Fibroblast of gingiva (primary cell): ENCODE measurements around the gene C10orf90.

ENCODE experiments used
- DNase-seq: peaks from one replicate; pipeline ENCODE4 v3.0.0-alpha.2; 2011; ENCODE audit warnings: low read depth

The C10orf90 gene

DNA sequence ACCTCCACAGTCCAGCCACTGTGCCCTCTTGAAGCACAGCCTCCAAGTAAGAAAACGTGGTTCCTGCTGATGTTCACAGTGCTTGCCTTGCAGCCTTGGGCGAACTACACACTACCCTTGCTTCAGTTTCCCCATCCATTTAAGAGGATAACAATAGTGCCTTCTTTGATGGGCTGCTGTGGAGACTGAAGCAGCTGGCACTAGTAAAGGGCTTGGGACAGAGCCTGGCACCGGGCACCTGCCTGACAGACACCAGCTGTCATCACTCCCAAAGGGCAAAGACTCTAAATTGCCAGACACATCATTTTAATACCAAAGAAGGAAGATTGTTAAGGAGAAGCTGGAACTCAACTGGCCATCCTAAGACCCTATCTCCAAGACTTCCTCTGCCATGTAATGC is 3.1 kb upstream of the C10orf90 start:
- DNase-seq = no peak

GRCh38 chr10:126671402-126671975 is 996 bp upstream of the C10orf90 start:
- DNase-seq = no peak

DNA sequence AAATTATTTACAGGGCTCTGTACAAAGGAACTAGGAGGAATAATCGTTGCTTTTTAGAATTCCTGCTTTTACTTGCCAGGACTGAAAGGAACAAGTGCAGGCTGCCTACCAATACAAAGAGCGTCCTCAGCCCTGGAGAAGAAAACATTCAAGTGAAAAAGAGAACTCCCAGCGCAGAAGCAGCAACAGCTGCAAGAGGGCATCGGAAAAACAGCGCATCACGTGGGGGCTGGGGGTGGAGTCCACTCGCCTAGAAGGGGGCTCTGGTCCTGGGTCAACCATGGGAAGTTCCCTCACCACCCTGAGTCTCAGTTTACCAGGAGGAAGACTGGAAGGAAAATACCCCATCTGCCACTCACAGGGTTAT is 385 bp upstream of the C10orf90 start:
- DNase-seq = no peak

DNA sequence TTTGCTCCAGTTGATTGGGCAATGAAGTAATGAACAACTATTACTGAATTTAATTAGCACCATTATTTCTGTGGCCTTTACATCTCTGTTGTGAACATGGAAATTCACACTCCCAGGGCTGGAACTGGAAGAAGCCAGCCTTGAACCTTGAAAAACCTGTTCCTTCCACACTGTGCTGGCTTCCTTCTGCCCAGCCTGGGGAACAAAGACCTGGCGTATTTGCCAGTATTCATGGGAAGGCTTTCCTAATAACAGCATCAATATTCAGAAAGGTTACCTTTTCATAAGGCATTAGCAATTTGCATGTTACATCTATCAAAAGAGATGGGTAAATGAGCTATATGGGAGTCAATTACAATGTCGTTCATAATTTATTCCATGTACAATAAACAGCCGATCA is 1.3 kb downstream of the C10orf90 start:
- no peak for DNase-seq

DNA sequence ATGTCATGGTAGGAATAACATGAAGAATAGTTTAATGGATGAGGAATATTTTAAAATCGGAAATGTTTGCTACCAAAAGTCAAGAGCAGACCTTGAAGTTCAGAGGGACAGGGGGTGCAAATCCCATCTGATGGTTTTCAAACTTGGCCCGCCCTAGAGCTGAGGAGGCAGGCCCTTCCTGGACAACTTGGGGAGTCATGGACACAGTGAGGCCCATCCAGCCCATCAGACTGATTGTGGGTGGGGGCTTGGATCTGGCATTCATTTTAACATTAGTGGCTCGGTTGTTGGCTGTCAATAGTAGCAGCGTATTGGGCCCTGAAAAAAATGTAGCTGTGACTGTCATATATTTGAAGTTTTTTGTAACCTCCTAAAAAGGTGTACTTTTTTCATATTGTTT is 2.0 kb downstream of the C10orf90 start:
- DNase-seq = no peak

DNA sequence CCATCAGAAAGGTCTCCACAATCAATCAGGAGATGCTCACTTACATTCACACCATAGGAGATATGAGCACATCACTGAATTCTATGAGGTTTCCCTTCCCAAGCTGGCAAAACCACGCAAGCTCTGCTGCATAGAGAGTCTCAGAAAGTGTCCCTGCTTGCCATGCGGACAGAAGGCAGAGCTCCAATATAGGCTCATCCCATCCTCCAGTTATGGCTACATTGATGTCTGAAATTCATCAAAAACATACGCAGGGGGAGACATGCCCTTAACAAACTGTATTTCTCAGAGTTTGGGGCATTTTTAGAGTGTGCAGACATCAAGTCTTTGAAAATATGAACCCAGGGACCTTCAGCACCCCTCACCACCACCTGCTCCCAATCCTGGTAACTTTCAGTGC is 2.9 kb downstream of the C10orf90 start:
- no peak for DNase-seq

- no peak for DNase-seq
Observed at GRCh38 chr10:126665207-126665606, 5.3 kb downstream of the C10orf90 start.

DNA sequence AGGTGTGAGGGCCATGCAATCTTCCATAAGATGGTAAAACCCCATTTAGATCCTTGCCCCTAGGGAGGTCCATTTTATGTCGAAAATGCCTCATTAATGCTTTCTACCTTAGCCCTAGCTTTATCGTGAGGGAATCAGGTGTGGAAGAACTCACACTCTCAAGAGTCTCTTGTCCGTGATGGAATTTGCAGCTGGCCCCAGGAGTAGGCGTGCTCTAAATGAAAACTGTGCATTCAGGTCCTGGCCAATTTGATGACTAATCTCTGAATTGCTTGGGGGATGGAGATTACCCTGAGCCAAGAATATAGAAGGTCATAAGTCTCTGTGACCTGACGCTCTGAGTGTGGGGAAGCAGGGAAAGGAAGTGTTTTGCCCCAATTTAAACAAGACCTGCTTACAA is 6.6 kb downstream of the C10orf90 start:
- peak; percentile 19 for DNase-seq

DNA sequence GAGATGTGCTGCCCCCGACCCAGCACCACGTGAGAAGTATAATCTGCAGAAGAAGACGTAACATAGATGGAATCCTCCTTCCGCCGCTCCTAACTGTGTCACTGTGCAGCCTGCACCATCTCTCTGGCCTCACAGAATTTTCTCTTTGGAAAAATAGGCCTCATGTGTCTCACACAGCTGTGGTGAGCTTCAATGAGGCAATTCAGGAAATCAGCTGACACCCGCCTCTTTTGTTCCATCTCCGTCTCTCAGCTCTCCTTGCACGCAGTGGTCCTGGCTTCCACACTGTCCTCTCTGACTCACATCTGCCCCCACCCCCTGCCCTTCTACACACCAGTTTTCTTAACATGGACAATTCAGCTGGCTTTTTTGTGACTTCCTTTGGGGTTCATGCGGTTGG is 7.2 kb downstream of the C10orf90 start:
- peak; percentile 52 for DNase-seq

GRCh38 chr10:126661841-126662515 is 8.5 kb downstream of the C10orf90 start:
- peak; percentile 8 for DNase-seq

DNA sequence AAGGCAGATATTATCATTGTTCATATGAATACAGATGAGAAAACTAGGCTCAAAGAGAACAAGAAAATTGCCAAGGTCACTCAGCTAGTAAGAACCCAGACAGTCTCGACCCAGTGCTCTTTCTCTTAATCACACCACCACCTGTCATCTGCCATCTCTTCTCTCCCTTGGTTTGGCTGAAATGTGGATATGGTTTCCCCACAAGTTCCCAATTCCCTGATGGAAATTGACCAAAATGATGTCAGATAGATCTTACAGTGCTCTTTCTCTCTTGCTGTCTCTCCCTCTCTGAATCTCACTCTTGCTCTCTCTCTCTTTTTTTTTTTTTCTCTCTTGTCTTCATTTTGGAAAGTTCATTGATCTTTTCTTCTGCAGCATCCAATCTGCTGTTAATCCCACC is 9.1 kb downstream of the C10orf90 start:
- no peak for DNase-seq

DNA sequence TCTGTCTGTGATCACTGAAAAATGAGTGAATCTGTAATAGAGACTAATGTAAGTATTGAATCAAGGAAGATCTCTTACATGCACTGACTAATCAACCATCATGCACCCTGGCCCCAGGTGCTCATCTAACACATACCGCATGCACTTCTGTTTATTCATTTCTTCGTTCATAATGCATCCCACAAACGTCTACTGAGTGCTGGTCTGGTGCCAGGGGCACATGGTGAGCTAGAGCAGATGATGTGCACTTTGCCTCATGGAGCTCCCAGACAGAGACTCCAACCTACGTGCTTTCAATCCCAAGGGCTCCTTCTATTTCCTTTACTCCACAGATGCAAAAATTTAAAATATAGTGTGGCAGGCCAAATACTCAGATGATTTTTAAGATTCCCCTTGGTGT is 10.7 kb downstream of the C10orf90 start:
- DNase-seq = no peak

GRCh38 chr10:126658928-126659327 is 11.6 kb downstream of the C10orf90 start:
- no peak for DNase-seq

DNA sequence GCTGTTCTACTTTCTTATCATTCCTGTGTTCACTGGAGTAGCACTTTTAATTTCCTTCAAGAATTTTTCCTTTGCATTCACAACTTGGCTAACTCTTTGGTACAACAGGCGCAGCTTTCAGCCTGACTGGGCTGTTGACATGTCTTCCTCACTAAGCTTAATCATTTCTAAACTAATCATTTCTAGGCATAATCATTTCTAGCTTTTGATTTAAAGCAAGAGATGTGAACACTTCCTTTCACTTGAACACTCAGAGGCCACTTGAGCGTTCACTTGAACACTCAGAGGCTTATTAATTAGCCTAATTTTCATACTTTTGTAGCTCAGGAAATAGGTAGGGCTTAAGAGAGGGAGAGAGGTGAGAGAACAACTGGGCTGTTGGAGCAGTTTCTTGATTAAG is 15.9 kb downstream of the C10orf90 start:
- DNase-seq = no peak

DNA sequence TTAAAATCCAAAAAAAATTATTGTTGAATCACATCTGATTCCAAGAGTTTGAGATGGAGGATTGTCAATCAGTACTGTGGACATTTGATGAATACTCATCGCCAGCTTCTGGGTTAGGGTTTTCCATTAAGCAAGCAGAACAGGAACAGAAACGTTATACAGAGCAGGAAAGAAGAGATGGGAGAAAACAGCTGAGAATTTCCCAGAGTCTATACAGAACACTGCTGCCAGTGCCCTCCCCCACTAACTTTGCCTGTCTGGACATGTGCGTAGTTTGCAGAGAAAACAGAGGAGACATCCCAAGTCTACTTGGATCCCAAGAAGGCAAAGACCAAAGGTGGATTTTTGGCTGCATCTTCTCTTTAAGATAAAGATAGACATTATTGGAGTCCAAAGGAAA is 19.0 kb downstream of the C10orf90 start:
- DNase-seq = no peak

DNA sequence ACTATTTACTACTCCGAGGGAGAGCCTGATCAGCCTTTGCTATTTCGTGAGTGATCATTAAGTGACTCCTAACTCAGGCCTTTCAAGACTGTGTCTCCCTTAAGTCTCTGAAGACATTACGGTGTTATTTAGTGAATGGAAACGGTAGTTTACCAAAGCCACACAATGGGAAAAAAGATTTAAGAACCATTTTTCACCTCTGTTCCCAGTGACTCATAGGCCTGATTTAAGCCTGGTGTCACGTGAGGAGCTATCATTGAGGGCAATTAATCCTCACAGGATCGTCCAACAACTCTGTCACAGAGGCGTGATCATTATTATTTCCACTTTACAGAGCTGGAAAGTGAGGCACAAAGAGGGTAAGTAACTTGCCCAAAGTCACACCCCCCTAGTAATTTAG is 20.3 kb downstream of the C10orf90 start:
- DNase-seq = no peak

- DNase-seq = no peak
Observed at GRCh38 chr10:126647116-126647515, 23.4 kb downstream of the C10orf90 start.

DNA sequence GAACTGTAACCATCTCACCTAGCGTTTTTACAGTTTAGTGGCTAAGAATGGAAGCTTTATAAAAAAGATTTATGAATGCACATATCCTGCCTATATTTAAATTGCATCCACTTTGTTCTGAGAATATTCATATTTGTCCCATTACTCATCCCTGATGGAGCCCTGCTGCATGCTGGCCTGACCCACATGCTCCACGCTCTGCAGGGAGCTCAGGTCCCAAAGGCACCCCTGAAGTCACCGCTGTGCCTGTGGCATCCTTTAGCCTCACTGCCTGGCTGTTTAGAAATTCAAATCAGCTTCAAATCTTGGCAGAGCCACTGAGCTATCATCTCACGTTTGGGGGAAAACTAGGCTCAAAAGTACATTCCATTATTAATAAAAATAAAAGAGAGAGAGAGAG is 24.4 kb downstream of the C10orf90 start:
- DNase-seq = peak; percentile 6

- DNase-seq = no peak
Observed at GRCh38 chr10:126640401-126640800, 30.1 kb downstream of the C10orf90 start.

DNA sequence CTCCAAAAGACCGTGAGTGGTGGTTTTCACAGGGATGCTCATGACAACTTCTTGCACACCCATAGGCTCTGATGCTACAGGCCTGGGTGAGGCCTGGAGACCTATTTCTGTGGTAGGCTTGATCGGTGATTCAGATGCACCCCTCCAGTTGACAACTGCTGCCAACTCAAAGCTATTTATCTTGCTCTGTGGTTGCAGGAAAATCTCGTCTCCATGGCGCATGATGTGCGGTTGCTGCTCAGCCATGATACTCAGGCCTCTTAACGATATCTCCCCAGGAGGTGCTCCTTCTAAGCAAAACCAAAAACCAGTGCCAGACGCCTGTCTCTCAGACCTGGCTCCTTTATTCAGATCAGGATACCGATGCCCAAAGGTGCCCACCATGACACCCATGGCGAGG is 31.4 kb downstream of the C10orf90 start:
- no peak for DNase-seq

GRCh38 chr10:126638542-126638941 is 32.0 kb downstream of the C10orf90 start:
- DNase-seq = no peak

GRCh38 chr10:126637501-126637900 is 33.0 kb downstream of the C10orf90 start:
- no peak for DNase-seq

DNA sequence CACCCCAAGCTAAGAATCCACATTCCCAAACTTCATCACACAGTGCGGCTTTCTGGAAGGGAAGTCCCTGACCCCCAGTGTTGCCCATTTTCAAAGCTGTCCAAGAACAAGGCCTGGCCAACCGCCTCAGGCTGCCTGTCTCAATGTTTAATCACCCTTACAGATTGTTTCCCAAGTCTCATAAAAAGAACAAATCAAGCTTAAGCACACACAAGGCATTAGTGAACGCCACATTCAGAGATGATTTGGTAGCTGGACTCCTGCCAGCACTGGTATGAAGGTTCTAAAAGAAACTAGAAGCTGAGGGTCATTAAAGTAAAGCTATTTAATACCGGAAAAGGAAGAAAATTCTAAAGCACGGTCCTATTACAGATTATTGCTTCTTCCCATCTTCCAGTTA is 35.6 kb downstream of the C10orf90 start:
- DNase-seq = no peak

DNA sequence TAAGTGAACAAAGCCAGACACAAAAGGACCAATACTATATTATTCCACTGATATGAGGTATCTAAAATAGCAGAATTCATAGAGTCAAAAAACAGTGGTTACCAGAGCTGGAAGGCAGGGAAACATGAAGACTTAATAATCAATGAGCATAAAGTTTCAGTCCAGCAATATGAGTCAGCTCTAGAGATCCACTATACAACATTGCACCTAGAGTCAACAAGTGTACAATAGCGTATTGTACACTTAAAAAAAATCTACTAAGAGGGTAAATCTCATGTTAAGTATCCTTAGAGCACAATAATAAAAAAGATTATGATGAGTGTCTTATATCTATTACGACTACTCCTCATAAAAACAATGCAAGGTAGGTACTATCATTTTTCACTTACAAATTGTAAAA is 36.1 kb downstream of the C10orf90 start:
- no peak for DNase-seq
